Ureter (tissue), 1 donor: ENCODE results near the gene MRPL47. TPM values are rescaled to one million over a fixed set of nuclear protein-coding genes. Genes with fewer than 3 reads are reported as not detected.
A peak's percentile ranks its signal among the peaks of the same experiment; 100 is the strongest.

Experiments used
- DNase-seq: peaks from one replicate; pipeline ENCODE4 v3.0.0-alpha.2; 2020; ENCODE audit warnings: low spot score
- total RNA-seq: library from RNA; stranded (reverse); gene quantifications from one replicate; pipeline ENCODE4 v1.2.4, GENCODE V29; 2023
- donor health status: DM: yes; HTN: yes; CAD: no.

The MRPL47 gene
- total RNA-seq, 1 donor from 2014 or later = 27.3 TPM

GRCh38 chr3:179591313-179591712 is 13.1 kb downstream of the MRPL47 start:
- no peak for DNase-seq

- DNase-seq = no peak
These were observed 13.8 kb downstream of the MRPL47 start for GRCh38 chr3:179590669-179591068.

GRCh38 chr3:179589143-179589542 is 15.3 kb downstream of the MRPL47 start:
- no peak for DNase-seq

GRCh38 chr3:179580992-179581391 is 23.4 kb downstream of the MRPL47 start:
- DNase-seq = no peak

- no peak for DNase-seq
These were observed 38.9 kb downstream of the MRPL47 start for GRCh38 chr3:179565496-179565895.

- peak; percentile 63 for DNase-seq
These were observed 41.1 kb downstream of the MRPL47 start for GRCh38 chr3:179563271-179563783.

GRCh38 chr3:179562591-179563270 is 41.7 kb downstream of the MRPL47 start, which contains the start of gene ACTL6A:
Gene ACTL6A (plus strand): TSS chr3:179562926. CDS start chr3:179563093, 167 bp downstream.
- peak; percentile 100 for DNase-seq

GRCh38 chr3:179560791-179561190 is 43.6 kb downstream of the MRPL47 start:
- no peak for DNase-seq

- DNase-seq = peak; percentile 65
These were observed 45.6 kb downstream of the MRPL47 start for GRCh38 chr3:179558742-179559364.

- no peak for DNase-seq
These were observed 52.9 kb downstream of the MRPL47 start for GRCh38 chr3:179551349-179552105.

GRCh38 chr3:179546814-179547241 is 57.6 kb downstream of the MRPL47 start:
- DNase-seq = no peak

- no peak for DNase-seq
These were observed 59.3 kb downstream of the MRPL47 start for GRCh38 chr3:179544981-179545645.

GRCh38 chr3:179542375-179542774 is 62.1 kb downstream of the MRPL47 start:
- DNase-seq = no peak

- no peak for DNase-seq
These were observed 62.8 kb downstream of the MRPL47 start for GRCh38 chr3:179541596-179541995.

- no peak for DNase-seq
These were observed 63.3 kb downstream of the MRPL47 start for GRCh38 chr3:179541094-179541493.

Other genes with a start within 250 kb of the MRPL47 start
- gene GNB4, start 153.2 kb downstream of the MRPL47 start, total RNA-seq = 19.5 TPM
- gene ACTL6A, start 41.7 kb downstream of the MRPL47 start, total RNA-seq = 45.8 TPM
- 109 TPM for gene NDUFB5, start 156 bp upstream of the MRPL47 start, total RNA-seq
- 9.1 TPM for gene USP13, start 48.4 kb upstream of the MRPL47 start, total RNA-seq